Vagina (tissue), 2 donors: ENCODE measurements around the gene SURF2. TPM values are rescaled to one million over a fixed set of nuclear protein-coding genes. Genes with fewer than 3 reads are reported as not detected.
"Not testable (repeated sequence)": the region's sequence is repeated elsewhere in the genome, so short reads cannot be mapped to it uniquely, and the experiment has no call there.

Experiments
- DNase-seq, 2 donors: peaks; one replicate each; pipeline ENCODE4 v3.0.0-alpha.2; 2017; ENCODE audit errors: extremely low spot score in 2 of 2
- H3K27ac ChIP-seq: fragments of 200-600 bp; sonication (generic); one replicate; pipeline ENCODE4 v1.5.1; 2019
- H3K27me3 ChIP-seq: fragments of 200-600 bp; sonication (generic); one replicate; pipeline ENCODE4 v1.5.1; 2019
- H3K36me3 ChIP-seq, 2 donors: fragments of 200-600 bp; sonication (generic); one replicate each; pipeline ENCODE4 v1.5.1; 2017 to 2019
- H3K4me1 ChIP-seq: fragments of 200-600 bp; sonication (generic); one replicate; pipeline ENCODE4 v1.5.1; 2019
- H3K4me3 ChIP-seq, 2 donors: fragments of 200-600 bp; sonication (generic); 1 replicate in 1 of 2; 2 replicates in 1 of 2; pipeline ENCODE4 v1.5.1; 2016 to 2019
- H3K9me3 ChIP-seq: fragments of 200-600 bp; sonication (generic); one replicate; pipeline ENCODE4 v1.5.1; 2019
- POLR2A ChIP-seq, 2 donors: fragments of 450-650 bp; IDR thresholded peaks; one replicate each; pipeline ENCODE4 v1.6.1; 2017; ENCODE audit warnings: antibody characterized with exemption in 2 of 2, mild to moderate bottlenecking in 2 of 2, moderate library complexity in 2 of 2
- POLR2AphosphoS5 ChIP-seq, 2 donors: sonication (generic); formaldehyde crosslinking; IDR thresholded peaks; one replicate each; pipeline ENCODE4 v1.9.0; 2017; ENCODE audit warnings: antibody characterized with exemption in 2 of 2, mild to moderate bottlenecking in 2 of 2, low read depth in 1 of 2; ENCODE audit not compliant: insufficient read depth in 1 of 2
- intact Hi-C: fragments of 100-400 bp; cut with DNase I; formaldehyde crosslinking; loops from one replicate; pipeline ENCODE4 v1.15.1; 2023
- total RNA-seq: library from RNA; depleted of rRNA; stranded (reverse); fragments of >200 nt; gene quantifications from one replicate; pipeline ENCODE4 v1.2.3, GENCODE V29; 2016
- TF ChIP-seq, protein P1 (sequence below), 3 experiments: fragments of 450-650 bp in 2 of 3; fragments of 200-600 bp in 1 of 3; sonication (generic) in 1 of 3; IDR thresholded peaks; one replicate each; pipeline ENCODE4 v1.5.1; 2017 to 2019; ENCODE audit warnings: antibody characterized with exemption in 3 of 3, mild to moderate bottlenecking in 2 of 3, moderate library complexity in 2 of 3

The SURF2 gene
- total RNA-seq, 1 donor from 2014 or later = 19.9 TPM

DNA sequence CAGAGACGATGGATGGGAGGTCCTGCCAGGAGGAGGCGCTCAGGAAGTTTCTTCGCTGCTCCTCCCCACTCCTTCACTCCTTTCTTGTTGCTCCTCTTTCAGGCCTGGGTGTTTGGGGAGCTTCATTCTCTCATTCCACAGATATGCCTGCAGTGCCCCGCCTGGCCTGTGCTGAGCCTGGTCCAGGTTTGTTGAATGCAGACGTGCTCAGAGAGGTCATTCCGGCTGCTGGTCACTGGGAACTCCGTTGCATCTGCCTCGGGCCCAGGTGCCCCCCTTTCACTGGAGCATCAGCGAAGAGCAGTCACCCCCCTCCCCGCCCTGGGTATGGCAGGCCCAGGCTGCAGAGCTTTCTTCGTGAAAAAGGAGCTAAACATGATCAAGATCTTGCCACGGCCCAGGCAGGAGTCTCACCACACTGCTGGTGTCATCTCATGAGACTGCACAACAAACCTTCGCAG, 35.9 kb upstream of the SURF2 start:
- H3K27ac ChIP-seq = no peak overlapping the region
- no peaks in the 10 kb centered on the region for H3K4me1 ChIP-seq
- intact Hi-C loops = no loop called here
- H3K9me3 ChIP-seq = no peaks in the 10 kb centered on the region
- DNase-seq = no peak
- no peak overlapping the region for H3K4me3 ChIP-seq
- H3K27me3 ChIP-seq = no peaks in the 10 kb centered on the region
- no peaks in the 10 kb centered on the region for H3K36me3 ChIP-seq
- TF ChIP-seq POLR2A (IDR thresholded peaks at IDR 0.05) (no peak), POLR2AphosphoS5 (IDR thresholded peaks at IDR 0.05; ENCODE audit: insufficient read depth in 1 of 2, low read depth in 1 of 2) (no peak)
- TF ChIP-seq, protein P1, sequence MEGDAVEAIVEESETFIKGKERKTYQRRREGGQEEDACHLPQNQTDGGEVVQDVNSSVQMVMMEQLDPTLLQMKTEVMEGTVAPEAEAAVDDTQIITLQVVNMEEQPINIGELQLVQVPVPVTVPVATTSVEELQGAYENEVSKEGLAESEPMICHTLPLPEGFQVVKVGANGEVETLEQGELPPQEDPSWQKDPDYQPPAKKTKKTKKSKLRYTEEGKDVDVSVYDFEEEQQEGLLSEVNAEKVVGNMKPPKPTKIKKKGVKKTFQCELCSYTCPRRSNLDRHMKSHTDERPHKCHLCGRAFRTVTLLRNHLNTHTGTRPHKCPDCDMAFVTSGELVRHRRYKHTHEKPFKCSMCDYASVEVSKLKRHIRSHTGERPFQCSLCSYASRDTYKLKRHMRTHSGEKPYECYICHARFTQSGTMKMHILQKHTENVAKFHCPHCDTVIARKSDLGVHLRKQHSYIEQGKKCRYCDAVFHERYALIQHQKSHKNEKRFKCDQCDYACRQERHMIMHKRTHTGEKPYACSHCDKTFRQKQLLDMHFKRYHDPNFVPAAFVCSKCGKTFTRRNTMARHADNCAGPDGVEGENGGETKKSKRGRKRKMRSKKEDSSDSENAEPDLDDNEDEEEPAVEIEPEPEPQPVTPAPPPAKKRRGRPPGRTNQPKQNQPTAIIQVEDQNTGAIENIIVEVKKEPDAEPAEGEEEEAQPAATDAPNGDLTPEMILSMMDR (IDR thresholded peaks at IDR 0.05) = no peak

DNA sequence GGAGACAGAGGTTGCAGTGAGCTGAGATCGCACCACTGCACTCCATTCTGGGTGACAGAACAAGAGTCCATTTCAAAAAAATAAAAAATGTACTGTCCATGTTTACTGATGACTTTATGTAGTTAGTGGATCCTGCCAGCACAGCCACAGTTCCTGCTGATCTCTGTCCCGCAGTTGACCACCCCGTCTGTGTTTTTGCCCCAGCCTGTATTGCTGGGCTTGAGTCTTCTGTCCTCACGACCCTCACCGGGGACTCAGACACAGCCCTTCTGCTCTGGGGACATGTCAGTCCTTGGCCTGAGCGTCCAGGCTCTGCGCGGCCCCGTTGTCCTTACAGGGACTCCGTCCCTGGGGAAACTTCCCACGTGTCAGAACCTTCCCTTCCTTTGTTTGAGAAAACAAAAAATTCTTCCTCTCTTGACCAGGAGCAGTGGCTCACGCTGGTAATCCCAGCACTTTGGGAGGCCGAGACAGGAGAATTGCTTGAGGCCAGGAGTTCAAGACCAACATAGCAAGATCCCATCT, 34.9 kb upstream of the SURF2 start:
- H3K4me3 ChIP-seq = no peak overlapping the region
- no peaks in the 10 kb centered on the region for H3K36me3 ChIP-seq
- H3K4me1 ChIP-seq = no peaks in the 10 kb centered on the region
- no peak for DNase-seq
- no peak overlapping the region for H3K27ac ChIP-seq
- TF ChIP-seq POLR2A (IDR thresholded peaks at IDR 0.05) = no peak
- TF ChIP-seq, protein P1 (IDR thresholded peaks at IDR 0.05) = no peak
- TF ChIP-seq POLR2AphosphoS5 (IDR thresholded peaks at IDR 0.05; ENCODE audit: insufficient read depth in 1 of 2, low read depth in 1 of 2) = no peak
- H3K27me3 ChIP-seq = no peaks in the 10 kb centered on the region
- H3K9me3 ChIP-seq = no peaks in the 10 kb centered on the region
- intact Hi-C loops = no loop called here

DNA sequence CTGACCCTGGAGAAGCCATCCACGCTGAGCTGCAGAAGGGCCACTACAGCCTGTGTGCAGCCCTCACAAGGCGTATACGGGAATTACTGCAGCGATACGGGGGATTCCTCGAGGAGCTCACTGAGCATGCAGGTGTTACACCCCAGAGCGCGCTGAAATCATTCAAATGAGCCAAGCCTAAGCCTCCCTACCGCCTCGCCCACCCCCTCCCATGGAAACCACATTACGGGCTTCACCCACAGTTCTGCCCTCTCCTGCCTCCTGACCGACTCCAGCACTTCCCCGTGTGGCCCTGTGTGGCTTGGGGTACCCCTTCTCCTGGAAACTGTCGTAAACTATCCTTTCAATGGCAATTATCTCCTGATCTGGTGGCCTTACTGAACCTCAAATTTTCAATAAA, 33.6 kb upstream of the SURF2 start:
- Histone ChIP-seq H3K27me3 (no peaks in the 10 kb centered on the region), H3K27ac (no peak overlapping the region), H3K4me1 (no peaks in the 10 kb centered on the region), H3K9me3 (no peaks in the 10 kb centered on the region), H3K36me3 (no peaks in the 10 kb centered on the region), H3K4me3 (no peak overlapping the region)
- TF ChIP-seq POLR2AphosphoS5 (IDR thresholded peaks at IDR 0.05; ENCODE audit: insufficient read depth in 1 of 2, low read depth in 1 of 2) (no peak), POLR2A (IDR thresholded peaks at IDR 0.05) (no peak)
- TF ChIP-seq, protein P1 (IDR thresholded peaks at IDR 0.05) = no peak
- intact Hi-C loops = no loop called here
- no peak for DNase-seq

DNA sequence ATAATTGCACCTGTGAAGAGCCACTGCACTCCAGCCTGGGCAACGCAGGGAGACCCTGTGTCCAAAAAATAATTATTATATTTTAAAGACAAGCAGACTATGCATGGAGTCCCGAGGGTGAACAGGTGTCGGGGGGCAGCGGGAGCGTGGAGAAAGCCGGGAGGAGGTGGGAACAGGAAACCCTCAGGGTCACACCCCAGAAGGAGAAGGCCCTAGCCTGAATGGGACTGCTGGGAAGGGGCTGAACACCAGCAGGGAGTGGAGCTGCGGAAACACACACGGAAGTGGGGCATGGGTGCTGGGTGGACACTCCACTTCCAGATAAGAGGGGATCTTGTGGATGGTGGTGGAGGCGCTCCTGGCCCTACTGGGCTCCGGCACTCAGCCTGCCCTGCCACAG, 33.1 kb upstream of the SURF2 start:
- no peaks in the 10 kb centered on the region for H3K4me1 ChIP-seq
- intact Hi-C loops = no loop called here
- H3K36me3 ChIP-seq = no peaks in the 10 kb centered on the region
- TF ChIP-seq, protein P1 (IDR thresholded peaks at IDR 0.05) = no peak
- no peak for TF ChIP-seq POLR2AphosphoS5 (IDR thresholded peaks at IDR 0.05; ENCODE audit: insufficient read depth in 1 of 2, low read depth in 1 of 2)
- TF ChIP-seq POLR2A (IDR thresholded peaks at IDR 0.05) = no peak
- no peaks in the 10 kb centered on the region for H3K9me3 ChIP-seq
- H3K27me3 ChIP-seq = no peaks in the 10 kb centered on the region
- no peak for DNase-seq
- no peak overlapping the region for H3K27ac ChIP-seq
- H3K4me3 ChIP-seq = no peak overlapping the region

DNA sequence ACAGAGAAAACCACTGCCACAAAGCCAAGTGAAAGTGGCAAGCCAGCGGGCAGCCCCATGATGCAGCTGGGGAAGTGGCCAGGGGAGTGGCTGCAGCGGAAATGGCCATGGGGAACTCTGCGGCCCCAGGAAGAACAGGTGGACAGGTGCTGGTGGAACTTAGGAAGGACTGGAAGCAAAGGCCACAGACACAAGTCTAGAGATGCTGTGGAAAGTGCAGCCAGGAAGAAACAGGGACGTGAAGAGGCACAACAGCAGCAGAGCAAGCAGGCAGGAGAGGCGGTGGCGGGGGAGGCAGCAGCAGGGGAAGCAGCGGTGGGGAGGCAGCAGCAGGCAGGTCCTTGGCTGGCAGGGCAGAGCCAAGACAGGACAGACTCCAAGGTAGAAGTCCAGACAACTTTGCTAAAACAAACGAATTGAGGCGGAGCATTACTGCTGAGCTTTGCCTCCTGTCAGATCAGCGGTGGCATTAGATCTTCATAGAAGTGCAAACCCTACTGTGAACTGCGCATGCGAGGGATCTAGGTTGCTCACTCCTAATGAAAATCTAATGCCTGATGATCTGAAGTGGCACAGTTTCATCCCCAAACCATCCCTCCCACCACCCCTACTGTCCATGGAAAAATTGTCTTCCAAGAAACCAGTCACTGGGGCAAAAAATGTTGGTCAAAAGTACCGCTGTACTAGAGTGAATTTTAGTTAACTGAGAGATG, 32.2 kb upstream of the SURF2 start:
- DNase-seq = no peak
- no peak overlapping the region for H3K27ac ChIP-seq

DNA sequence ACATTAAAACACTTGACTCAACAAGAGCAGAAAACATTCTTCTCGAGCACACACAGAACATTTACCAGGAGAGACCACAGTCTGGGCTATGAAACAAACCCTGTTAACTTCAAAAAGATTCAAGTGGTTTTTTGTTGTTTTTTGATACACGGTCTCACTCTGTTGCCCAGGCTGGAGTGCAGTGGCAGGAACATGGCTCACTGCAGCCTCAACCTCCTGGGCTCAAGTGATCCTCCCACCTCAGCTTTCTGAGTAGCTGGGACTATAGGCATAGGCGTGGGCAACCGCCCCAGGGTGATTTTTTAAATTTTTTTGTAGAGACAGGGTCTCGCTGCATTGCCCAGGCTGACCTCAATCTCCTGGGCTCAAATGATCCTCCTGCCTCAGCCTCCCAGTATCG, 29.3 kb upstream of the SURF2 start:
- H3K4me3 ChIP-seq, H3K4me1 ChIP-seq, H3K9me3 ChIP-seq, H3K27me3 ChIP-seq, intact Hi-C loops, H3K27ac ChIP-seq, DNase-seq: not testable (repeated sequence)
- H3K36me3 ChIP-seq = peaks cover 0 to 15% of the 10 kb centered on the region in 2 donors

More for the DNA sequence above, 32.2 kb upstream of the SURF2 start:
- Histone ChIP-seq H3K36me3 (no peaks in the 10 kb centered on the region), H3K9me3 (no peaks in the 10 kb centered on the region), H3K4me1 (no peaks in the 10 kb centered on the region), H3K4me3 (no peak overlapping the region), H3K27me3 (no peaks in the 10 kb centered on the region)
- TF ChIP-seq, protein P1 (IDR thresholded peaks at IDR 0.05) = no peak
- TF ChIP-seq POLR2AphosphoS5 (IDR thresholded peaks at IDR 0.05; ENCODE audit: insufficient read depth in 1 of 2, low read depth in 1 of 2) = no peak
- TF ChIP-seq POLR2A (IDR thresholded peaks at IDR 0.05) = no peak
- intact Hi-C loops = no loop called here
